ENCODE results near the gene BPI.

The BPI gene

DNA sequence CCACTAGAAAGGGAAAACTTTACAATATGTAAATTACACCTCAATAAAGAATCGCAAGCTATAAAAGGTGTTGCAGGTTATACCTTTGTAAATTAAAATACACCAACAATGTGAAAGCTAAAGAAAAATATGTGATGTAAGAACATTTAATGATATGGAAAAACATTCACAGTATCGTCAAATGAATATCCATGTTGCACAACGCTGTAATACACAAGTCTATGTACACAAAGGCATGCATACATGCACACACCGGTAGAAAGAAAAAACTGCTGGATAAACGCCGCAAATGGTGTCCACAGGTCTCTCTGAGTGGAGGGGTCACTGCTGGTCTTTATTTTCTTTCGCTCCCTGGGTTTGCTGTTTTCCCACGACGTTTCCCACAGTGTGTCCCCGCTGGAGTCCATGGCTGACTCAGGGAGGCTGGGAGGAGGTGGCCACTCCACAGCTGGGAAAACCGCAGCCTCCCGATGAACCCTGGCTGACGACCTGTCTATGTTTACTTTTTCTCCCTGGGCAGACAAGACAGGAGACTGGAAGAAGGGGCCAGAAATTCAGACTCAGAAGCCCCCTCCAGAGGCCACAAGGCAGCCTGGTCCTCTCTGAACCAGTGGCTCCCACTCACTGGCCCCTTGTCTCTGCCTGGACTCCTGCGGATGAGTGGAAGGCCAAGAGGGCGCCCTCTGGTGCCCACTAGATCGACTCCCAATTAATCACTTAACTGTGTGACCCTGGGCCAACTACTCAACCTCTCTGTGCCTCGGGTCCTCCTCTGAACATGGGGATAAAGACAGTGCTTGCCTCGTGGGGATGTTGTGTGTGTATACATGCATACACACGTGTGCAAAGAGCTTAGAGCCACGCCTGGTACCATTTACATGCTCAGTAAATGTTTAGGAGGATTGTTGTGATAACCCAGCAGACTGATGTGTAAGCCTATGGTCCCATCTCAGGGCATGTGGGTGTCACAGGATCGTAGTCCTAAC lies 12.8 kb upstream of the BPI start:
- no peaks in the 10 kb centered on the region for H3K9me3 Mint-ChIP-seq
- H3K4me1 Mint-ChIP-seq: no peaks in the 10 kb centered on the region
- ATAC-seq: no peak
- DNase-seq (ENCODE audit: low spot score in 2 of 2): no peak
- no peak overlapping the region for H3K4me3 Mint-ChIP-seq
- no peaks in the 10 kb centered on the region for H3K36me3 Mint-ChIP-seq
- H3K27ac Mint-ChIP-seq: no peak overlapping the region

DNA sequence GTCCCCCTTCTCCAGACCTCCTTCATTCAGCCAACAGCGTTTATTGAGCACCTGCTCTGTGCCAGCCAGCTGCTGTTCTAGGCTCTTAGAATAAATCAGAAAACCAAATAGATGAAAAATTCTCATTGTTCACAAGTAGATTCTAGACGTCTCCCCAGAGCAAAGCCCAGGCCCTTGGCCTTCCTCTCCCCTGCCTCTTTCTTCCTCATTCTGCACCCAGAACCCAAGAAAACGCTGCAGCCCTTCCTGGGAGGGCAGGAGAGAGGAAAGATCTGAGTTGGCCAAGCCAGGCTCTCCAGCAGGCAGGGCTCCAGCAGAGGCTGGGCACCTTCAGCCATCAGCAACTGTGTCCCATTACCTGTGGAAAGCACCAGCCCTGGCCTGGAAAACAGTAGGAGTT lies 12.0 kb upstream of the BPI start:
- no peaks in the 10 kb centered on the region for H3K9me3 Mint-ChIP-seq
- DNase-seq (ENCODE audit: low spot score in 2 of 2): no peak
- H3K4me3 Mint-ChIP-seq: no peak overlapping the region
- no peak for ATAC-seq
- no peaks in the 10 kb centered on the region for H3K36me3 Mint-ChIP-seq
- no peak overlapping the region for H3K27ac Mint-ChIP-seq
- no peaks in the 10 kb centered on the region for H3K4me1 Mint-ChIP-seq

DNA sequence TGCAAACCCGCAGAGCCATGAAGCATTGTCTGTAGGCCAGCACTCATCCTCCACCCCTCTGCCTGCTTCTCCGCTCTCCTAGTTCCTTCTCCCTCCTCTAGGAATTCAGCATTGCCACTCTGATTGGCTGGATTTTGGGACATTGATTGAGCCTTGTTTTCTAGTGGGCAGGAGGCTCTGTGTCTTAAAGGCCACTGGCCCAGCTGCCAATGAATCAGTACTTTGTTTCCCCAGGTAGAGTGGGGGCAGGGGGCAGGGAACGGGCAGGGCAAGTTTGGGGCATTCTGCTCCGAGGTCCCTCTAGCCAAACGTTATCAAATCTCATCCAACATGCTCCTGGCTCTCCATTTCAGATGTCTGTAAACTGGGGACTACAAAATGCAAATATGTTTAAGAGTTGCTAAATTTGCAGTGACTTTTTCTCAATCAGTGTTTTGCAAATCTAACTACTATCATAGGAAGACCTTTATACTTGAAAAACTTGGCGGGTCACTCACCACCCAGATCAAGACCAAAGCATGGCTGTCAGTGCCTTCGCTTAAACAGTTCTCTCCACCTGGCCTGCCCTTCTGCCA lies 10.4 kb upstream of the BPI start:
- no peaks in the 10 kb centered on the region for H3K36me3 Mint-ChIP-seq

DNA sequence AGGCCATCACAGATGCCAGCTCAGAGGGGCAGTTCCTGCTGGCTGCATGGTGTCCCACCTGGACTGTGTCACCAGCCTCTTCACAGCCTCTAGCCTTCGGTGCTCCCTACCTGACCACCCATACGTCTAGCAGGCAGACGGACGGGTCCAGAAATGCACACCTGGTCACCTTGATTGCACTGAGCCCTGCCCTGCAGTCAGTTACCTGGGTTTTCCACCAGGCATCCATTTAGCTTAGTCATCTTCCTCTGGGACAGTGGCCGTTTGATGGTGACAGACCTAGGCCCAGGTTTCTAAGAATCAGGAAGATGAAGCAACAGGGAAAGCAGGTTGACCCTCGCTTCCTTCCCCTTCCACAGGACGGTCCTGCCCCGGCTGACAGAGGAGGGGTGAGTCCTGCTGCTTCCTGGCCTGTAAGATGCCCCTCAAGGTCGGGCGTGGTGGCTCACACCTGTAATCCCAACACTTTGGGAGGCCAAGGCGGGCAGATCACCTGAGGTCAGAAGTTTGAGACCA lies 9.8 kb upstream of the BPI start:
- no peaks in the 10 kb centered on the region for H3K9me3 Mint-ChIP-seq
- H3K4me1 Mint-ChIP-seq: no peaks in the 10 kb centered on the region
- H3K36me3 Mint-ChIP-seq: no peaks in the 10 kb centered on the region
- H3K27ac Mint-ChIP-seq: no peak overlapping the region
- DNase-seq (ENCODE audit: low spot score in 2 of 2): no peak
- H3K4me3 Mint-ChIP-seq: no peak overlapping the region
- ATAC-seq: no peak

More for the DNA sequence above, 10.4 kb upstream of the BPI start:
- Mint-ChIP-seq H3K4me3 (no peak overlapping the region), H3K9me3 (no peaks in the 10 kb centered on the region), H3K4me1 (no peaks in the 10 kb centered on the region), H3K27ac (no peak overlapping the region)
- ATAC-seq (no peak), DNase-seq (ENCODE audit: low spot score in 2 of 2) (no peak)

DNA sequence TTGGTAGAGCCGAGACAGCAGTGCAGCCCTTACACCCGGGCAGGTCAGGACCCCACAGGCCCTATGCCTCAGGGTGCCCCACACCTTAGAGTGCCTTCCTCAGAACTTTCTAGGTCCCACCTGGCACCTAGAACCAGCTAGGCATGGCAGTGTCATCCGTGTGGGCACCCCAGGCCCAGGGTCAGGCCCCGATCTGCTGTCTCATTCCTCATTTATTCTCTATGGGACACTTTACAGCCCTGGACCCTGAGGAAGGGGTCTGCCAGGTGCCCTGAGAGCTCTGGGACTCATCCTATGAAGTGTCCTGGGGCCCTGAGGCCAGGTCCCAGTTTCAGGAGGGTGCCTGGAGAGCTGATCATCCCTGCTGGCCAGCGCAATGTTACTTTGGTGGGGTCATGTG lies 8.1 kb upstream of the BPI start:
- ATAC-seq (no peak), DNase-seq (ENCODE audit: low spot score in 2 of 2) (no peak)
- Mint-ChIP-seq H3K27ac (no peak overlapping the region), H3K4me3 (no peak overlapping the region), H3K36me3 (no peaks in the 10 kb centered on the region), H3K4me1 (no peaks in the 10 kb centered on the region), H3K9me3 (no peaks in the 10 kb centered on the region)

DNA sequence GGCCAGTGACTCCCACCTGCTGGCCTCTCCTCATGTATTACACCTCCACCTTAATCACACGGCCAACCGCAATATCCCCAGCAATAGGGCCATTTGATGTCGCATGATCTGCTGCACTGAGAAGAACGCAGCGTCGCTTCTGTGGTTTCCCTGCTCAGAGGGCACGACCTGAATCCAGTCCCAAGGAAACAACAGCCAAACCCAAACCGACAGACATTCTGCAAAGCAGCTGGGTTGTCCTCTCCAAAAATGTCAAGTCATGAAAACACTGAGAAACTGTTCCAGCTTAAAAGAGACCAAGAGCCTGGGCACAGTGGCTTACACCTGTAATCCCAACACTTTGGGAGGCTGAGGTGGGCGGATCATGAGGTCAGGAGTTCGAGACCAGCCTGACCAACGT lies 7.5 kb upstream of the BPI start:
- Mint-ChIP-seq H3K4me1 (no peaks in the 10 kb centered on the region), H3K27ac (no peak overlapping the region), H3K4me3 (no peak overlapping the region), H3K36me3 (no peaks in the 10 kb centered on the region), H3K9me3 (no peaks in the 10 kb centered on the region)
- ATAC-seq (no peak), DNase-seq (ENCODE audit: low spot score in 2 of 2) (no peak)

DNA sequence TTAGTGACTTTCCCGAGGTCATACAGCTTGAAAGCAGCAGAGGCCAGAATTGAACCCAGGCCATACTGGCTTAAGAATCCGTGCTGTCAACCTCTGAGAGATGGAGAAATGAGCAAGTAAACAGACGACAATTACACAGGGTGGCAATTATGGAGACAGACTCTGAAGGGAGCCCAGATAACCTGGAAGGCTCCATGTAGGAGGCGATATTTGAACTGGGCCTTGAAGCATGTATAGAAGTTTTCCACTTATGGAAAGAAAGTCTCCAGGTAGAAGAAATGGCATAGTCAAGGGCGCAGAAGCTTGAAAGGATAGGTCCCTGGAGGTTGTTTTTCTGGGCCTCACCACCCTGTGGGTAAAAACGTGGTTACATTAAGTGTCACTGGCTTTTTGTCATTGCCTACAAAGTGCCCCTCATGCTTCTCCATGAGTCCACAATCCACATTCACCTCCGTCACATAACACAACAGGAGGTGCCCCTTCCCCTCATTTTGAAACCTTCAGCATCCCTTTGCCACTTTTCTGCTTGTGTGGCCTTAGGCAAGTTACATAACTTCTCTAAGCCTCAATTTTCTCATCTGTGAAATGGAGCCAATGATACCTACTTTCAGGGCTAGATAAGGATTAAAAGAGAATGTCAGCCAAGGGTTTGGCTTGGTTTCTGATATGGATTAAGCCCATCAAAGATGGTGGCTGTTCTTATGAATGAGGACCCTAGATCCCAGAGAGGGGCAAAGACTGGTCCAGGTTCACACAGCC lies 5.9 kb upstream of the BPI start:
- no peak overlapping the region for H3K4me3 Mint-ChIP-seq
- peaks cover 7% of the 10 kb centered on the region for H3K4me1 Mint-ChIP-seq
- H3K36me3 Mint-ChIP-seq: no peaks in the 10 kb centered on the region
- DNase-seq (ENCODE audit: low spot score in 2 of 2): no peak
- H3K9me3 Mint-ChIP-seq: no peaks in the 10 kb centered on the region
- no peak overlapping the region for H3K27ac Mint-ChIP-seq
- ATAC-seq: no peak

DNA sequence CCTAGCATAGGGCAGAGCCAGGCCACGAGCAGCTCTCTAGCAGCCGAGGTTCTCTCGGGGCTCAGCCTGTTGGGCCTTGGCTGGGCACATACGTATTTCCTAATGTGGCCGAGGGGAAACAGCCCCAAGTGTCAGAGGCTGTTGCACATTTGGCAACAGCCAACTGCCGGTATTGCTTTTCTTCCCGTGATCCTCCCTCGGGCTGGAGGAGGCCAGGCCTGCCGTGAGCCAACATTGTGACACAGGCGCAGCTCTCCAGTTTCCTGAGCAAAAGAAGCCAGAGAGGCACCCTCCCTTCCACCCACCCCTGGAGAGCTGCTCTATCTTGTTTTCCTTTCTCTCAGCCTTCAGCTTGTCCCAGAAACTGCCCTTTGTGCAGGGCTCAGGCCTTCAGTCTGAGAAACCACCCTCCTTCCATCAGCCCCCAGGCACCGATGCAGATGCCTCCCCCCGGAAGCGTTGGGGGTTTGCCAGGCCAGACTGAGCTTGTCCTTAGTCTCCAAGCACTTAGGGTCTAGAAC lies 5.1 kb upstream of the BPI start:
- Mint-ChIP-seq H3K36me3 (no peaks in the 10 kb centered on the region), H3K4me1 (peaks cover 14% of the 10 kb centered on the region), H3K9me3 (no peaks in the 10 kb centered on the region), H3K27ac (no peak overlapping the region), H3K4me3 (no peak overlapping the region)
- no peak for DNase-seq (ENCODE audit: low spot score in 2 of 2)
- no peak for ATAC-seq

DNA sequence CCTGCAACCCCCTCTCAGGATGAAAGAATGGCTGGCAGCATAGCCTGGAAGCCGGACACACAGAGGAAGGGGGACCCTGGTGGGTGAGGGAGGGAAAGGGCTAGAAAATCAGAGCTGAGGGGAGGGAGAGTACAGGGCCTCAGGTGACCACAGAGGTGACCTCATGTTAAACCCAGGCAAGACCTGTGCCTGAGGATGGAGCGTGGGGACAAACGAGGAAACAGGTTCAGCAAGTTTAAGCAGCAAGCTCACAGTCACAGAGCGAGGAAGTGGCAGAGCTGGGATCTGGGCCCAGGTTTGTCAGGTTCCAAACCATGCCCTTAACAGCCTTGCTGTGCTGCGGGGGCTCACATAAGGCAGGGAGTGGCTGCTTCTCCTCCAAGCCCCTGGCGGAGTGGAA lies 4.0 kb upstream of the BPI start:
- H3K4me3 Mint-ChIP-seq: no peak overlapping the region
- no peaks in the 10 kb centered on the region for H3K9me3 Mint-ChIP-seq
- H3K27ac Mint-ChIP-seq: no peak overlapping the region
- ATAC-seq (no peak), DNase-seq (ENCODE audit: low spot score in 2 of 2) (no peak)
- H3K36me3 Mint-ChIP-seq: no peaks in the 10 kb centered on the region
- peaks cover 26% of the 10 kb centered on the region for H3K4me1 Mint-ChIP-seq

DNA sequence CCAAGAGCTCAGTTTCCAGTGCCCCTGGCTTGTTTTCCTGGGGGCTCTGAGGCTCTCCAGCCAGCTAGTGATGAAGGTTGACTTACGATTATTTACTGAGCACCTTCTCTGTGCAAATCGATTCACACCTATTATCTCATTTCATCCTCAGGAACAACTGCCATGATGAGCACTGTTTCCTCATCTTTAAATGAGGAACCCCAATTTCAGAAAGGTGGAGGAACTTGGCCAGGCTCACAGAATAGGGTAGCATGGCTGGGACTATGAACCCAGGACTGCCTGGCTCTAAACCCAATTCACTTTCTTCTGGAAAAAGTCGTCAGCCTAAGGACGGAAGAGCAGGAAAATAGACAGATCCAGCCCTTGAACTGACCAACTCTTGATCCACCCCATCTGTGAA lies 3.5 kb upstream of the BPI start:
- DNase-seq (ENCODE audit: low spot score in 2 of 2) (no peak), ATAC-seq (no peak)
- Mint-ChIP-seq H3K4me1 (peaks cover 27% of the 10 kb centered on the region), H3K9me3 (no peaks in the 10 kb centered on the region), H3K36me3 (no peaks in the 10 kb centered on the region), H3K4me3 (no peak overlapping the region), H3K27ac (no peak overlapping the region)

DNA sequence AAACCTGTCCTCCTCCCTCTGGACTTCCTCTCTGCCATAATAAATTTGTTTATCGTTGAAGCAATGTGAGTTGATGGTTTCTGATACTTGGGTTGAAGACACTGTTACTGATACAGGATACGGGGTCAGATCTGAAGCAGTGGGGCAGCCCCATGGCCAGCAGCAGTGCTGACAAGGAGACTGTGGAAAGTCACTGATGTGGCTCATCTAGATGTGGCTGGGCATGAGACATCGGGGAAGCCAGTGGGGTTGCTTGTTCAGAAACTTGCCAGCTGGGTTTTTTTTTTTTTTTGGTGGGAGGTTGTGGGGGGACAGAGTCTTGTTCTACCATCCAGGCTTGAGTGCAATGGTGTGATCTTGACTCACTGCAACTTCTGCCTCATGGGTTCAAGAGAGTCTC lies 2.6 kb upstream of the BPI start:
- Mint-ChIP-seq H3K27ac (no peak overlapping the region), H3K4me3 (no peak overlapping the region), H3K9me3 (no peaks in the 10 kb centered on the region), H3K36me3 (no peaks in the 10 kb centered on the region), H3K4me1 (peaks cover 27% of the 10 kb centered on the region)
- ATAC-seq (peak; percentile 61), DNase-seq (ENCODE audit: low spot score in 2 of 2) (no peak)

DNA sequence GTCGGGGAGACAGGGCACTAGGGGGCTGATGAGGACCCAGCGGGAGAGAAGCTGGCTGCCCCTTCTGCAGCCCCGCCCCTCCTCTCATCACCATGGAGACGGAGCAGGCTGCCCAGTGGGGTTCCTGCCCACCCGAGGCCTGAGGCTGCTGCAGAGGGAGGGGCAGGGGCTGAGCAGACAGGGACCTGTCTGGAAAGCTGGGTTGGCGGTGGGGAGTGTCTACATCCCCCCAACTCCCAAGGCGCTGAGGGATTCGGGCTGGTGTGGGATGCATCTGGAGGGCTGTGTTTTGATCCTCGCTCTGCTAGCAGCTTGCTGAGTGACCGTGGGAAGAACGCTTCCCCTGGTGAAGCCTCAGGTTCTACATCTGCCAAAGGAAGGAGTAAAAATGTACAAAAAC lies 1.2 kb upstream of the BPI start:
- Mint-ChIP-seq H3K9me3 (no peaks in the 10 kb centered on the region), H3K27ac (no peak overlapping the region), H3K36me3 (no peaks in the 10 kb centered on the region), H3K4me3 (no peak overlapping the region), H3K4me1 (peaks cover 27% of the 10 kb centered on the region)
- ATAC-seq: no peak
- DNase-seq (ENCODE audit: low spot score in 2 of 2): no peak

DNA sequence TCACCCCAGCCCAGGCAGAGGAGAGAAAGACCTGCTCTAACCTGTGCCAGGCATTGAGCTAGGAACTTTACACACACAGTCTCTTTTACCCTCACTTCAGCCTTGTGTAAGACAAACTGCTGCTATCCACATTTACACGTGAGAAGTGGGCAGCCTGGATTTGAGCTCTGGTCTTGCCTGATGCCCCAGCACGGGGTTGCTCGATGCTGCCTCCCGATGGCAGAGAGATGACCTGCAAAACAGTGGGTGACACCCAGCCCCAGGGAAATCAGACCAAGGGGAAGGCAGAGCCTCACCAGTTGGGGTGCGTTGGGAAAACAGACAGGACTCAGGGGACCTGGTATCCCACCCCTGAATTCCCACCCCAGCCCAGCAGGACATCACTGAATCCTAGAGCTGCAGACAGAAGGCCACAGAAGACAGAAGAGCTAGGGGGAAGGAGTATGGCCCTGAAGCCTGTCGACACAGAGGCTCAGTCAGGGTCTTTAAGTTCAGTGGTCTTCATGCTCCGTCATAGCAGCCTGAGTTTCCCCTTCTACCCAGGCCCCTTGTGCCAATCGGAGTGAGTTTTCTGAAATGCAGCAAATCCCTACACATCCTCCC lies 990 bp downstream of the BPI start:
- Mint-ChIP-seq H3K27ac (no peak overlapping the region), H3K36me3 (no peaks in the 10 kb centered on the region), H3K4me3 (no peak overlapping the region), H3K9me3 (no peaks in the 10 kb centered on the region), H3K4me1 (peaks cover 27% of the 10 kb centered on the region)
- ATAC-seq (no peak), DNase-seq (ENCODE audit: low spot score in 2 of 2) (peak in 1 of 2 donors; percentile 5)

DNA sequence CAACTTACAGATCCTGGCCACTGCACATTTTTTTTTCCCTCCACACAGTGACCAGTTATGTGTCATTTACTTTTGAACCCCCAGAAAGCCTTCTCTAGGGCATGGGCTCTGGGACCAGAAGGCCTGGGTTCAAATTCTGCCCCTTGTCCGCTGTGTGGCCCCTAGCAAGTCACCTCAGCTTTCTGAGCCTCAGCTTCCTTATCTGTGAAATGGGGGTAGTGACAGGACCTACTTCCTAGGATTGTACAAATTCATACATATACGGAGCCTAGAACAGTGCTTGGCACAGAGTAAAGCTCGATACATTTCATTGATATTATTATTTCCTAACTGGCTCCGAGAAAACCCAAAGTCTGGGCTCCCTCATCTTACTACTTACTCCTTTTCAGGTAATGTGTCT lies 1.6 kb downstream of the BPI start:
- ATAC-seq: no peak
- Mint-ChIP-seq H3K36me3 (no peaks in the 10 kb centered on the region), H3K4me3 (no peak overlapping the region), H3K27ac (no peak overlapping the region), H3K9me3 (no peaks in the 10 kb centered on the region), H3K4me1 (peaks cover 27% of the 10 kb centered on the region)
- DNase-seq (ENCODE audit: low spot score in 2 of 2): no peak

DNA sequence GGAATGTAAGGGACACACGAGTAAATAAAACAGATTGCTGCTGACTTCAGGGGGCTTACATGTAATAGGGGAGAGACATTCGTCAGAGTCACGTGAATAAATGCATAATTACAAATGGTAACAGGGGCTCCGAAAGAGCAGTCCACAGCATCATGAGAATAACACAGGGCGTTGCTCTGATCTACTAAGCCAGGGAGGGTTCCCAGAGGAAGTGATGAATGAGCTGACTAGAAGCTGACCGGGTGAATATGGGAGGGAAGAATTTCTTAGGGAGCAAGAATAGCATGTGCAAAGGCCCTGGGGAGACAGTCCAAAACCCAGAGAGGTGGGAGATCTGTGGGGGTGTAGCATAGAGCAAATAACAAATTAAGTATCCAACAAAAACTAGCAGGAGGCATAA lies 2.4 kb downstream of the BPI start:
- no peaks in the 10 kb centered on the region for H3K9me3 Mint-ChIP-seq
- peaks cover 27% of the 10 kb centered on the region for H3K4me1 Mint-ChIP-seq
- no peak overlapping the region for H3K27ac Mint-ChIP-seq
- no peak overlapping the region for H3K4me3 Mint-ChIP-seq
- no peaks in the 10 kb centered on the region for H3K36me3 Mint-ChIP-seq
- ATAC-seq: no peak
- DNase-seq (ENCODE audit: low spot score in 2 of 2): no peak

All from stimulated activated effector memory CD8-positive, alpha-beta T cell treated with anti-CD3 and anti-CD28 coated beads, Interleukin-12 subunit alpha, Interleukin-12 subunit beta, amount 100 ng/mL, for 72 hours (primary cell).